ENCODE measurements around the gene CCDC154.

Gene CCDC154

GRCh38 chr16:1455190-1456171 lies 11.1 kb upstream of the CCDC154 start:
- H3K4me3 ChIP-seq (ENCODE audit: low read depth in 1 of 2, low read length in 1 of 2) = no peak overlapping the region
- no peaks in the 10 kb centered on the region for H3K4me1 ChIP-seq (ENCODE audit: control insufficient read depth in 1 of 2, insufficient read depth in 1 of 2, low read depth in 1 of 2, low read length in 1 of 2)
- H3K9me3 ChIP-seq = no peaks in the 10 kb centered on the region
- TF ChIP-seq CTCF (IDR thresholded peaks at IDR 0.05) = no peak
- H3K27ac ChIP-seq = no peak overlapping the region
- no peaks in the 10 kb centered on the region for H3K27me3 ChIP-seq
- H3K36me3 ChIP-seq = peaks cover 93% of the 10 kb centered on the region

- H3K27me3 ChIP-seq = no peaks in the 10 kb centered on the region
- no peak overlapping the region for H3K4me3 ChIP-seq (ENCODE audit: low read depth in 1 of 2, low read length in 1 of 2)
- H3K27ac ChIP-seq = no peak overlapping the region
- H3K4me1 ChIP-seq (ENCODE audit: control insufficient read depth in 1 of 2, insufficient read depth in 1 of 2, low read depth in 1 of 2, low read length in 1 of 2) = no peaks in the 10 kb centered on the region
- no peaks in the 10 kb centered on the region for H3K9me3 ChIP-seq
- H3K36me3 ChIP-seq = peaks cover 95% of the 10 kb centered on the region
- no peak for TF ChIP-seq CTCF (IDR thresholded peaks at IDR 0.05)
Measured at GRCh38 chr16:1454561-1454960, 10.2 kb upstream of the CCDC154 start.

- Histone ChIP-seq H3K36me3 (peaks cover 100% of the 10 kb centered on the region), H3K4me1 (ENCODE audit: control insufficient read depth in 1 of 2, insufficient read depth in 1 of 2, low read depth in 1 of 2, low read length in 1 of 2) (no peaks in the 10 kb centered on the region), H3K9me3 (no peaks in the 10 kb centered on the region), H3K27ac (no peak overlapping the region), H3K4me3 (ENCODE audit: low read depth in 1 of 2, low read length in 1 of 2) (no peak overlapping the region), H3K27me3 (no peaks in the 10 kb centered on the region)
- no peak for TF ChIP-seq CTCF (IDR thresholded peaks at IDR 0.05)
Measured at GRCh38 chr16:1453316-1453715, 9.0 kb upstream of the CCDC154 start.

GRCh38 chr16:1452530-1452929 lies 8.2 kb upstream of the CCDC154 start:
- no peaks in the 10 kb centered on the region for H3K4me1 ChIP-seq (ENCODE audit: control insufficient read depth in 1 of 2, insufficient read depth in 1 of 2, low read depth in 1 of 2, low read length in 1 of 2)
- no peak overlapping the region for H3K27ac ChIP-seq
- no peak overlapping the region for H3K4me3 ChIP-seq (ENCODE audit: low read depth in 1 of 2, low read length in 1 of 2)
- no peak for TF ChIP-seq CTCF (IDR thresholded peaks at IDR 0.05)
- no peaks in the 10 kb centered on the region for H3K27me3 ChIP-seq
- H3K9me3 ChIP-seq = no peaks in the 10 kb centered on the region
- H3K36me3 ChIP-seq = peaks cover 100% of the 10 kb centered on the region

GRCh38 chr16:1451702-1452392 lies 7.5 kb upstream of the CCDC154 start:
- H3K4me1 ChIP-seq (ENCODE audit: control insufficient read depth in 1 of 2, insufficient read depth in 1 of 2, low read depth in 1 of 2, low read length in 1 of 2) = no peaks in the 10 kb centered on the region
- H3K27ac ChIP-seq = no peak overlapping the region
- H3K27me3 ChIP-seq = no peaks in the 10 kb centered on the region
- H3K4me3 ChIP-seq (ENCODE audit: low read depth in 1 of 2, low read length in 1 of 2) = no peak overlapping the region
- TF ChIP-seq CTCF (IDR thresholded peaks at IDR 0.05) = no peak
- peaks cover 100% of the 10 kb centered on the region for H3K36me3 ChIP-seq
- H3K9me3 ChIP-seq = no peaks in the 10 kb centered on the region

Data from neutrophil (primary cell).